Smooth muscle cell (in vitro differentiated cells): ENCODE measurements around the gene ADCYAP1R1. TPM values are rescaled to one million over a fixed set of nuclear protein-coding genes. Genes with fewer than 3 reads are reported as not detected.

Experiments used
- DNase-seq: peaks from one replicate; lab custom pipeline; 2025; ENCODE audit not compliant: unreplicated experiment; lab: John Stamatoyannopoulos, UW
- H2AFZ ChIP-seq: fragments of 200-600 bp; sonication (generic); 2 replicates; pipeline ENCODE4 v1.6.0; 2016; ENCODE audit warnings: antibody characterized with exemption, low read depth, mild to moderate bottlenecking
- H3F3A ChIP-seq: fragments of 200-600 bp; sonication (generic); 2 replicates; pipeline ENCODE4 v1.6.0; 2017; ENCODE audit warnings: antibody characterized with exemption, low read depth
- H3K27ac ChIP-seq: fragments of 200-600 bp; sonication (generic); 2 replicates; pipeline ENCODE4 v1.5.1; 2016; ENCODE audit warnings: low read depth, mild to moderate bottlenecking
- H3K27me3 ChIP-seq: fragments of 200-600 bp; sonication (generic); 2 replicates; pipeline ENCODE4 v1.6.1; 2016; ENCODE audit warnings: low read depth, mild to moderate bottlenecking
- H3K36me3 ChIP-seq: fragments of 200-600 bp; sonication (generic); 2 replicates; pipeline ENCODE4 v1.5.1; 2016; ENCODE audit warnings: low read depth
- H3K4me1 ChIP-seq: fragments of 200-600 bp; sonication (generic); 2 replicates; pipeline ENCODE4 v1.5.1; 2016; ENCODE audit warnings: low read depth
- H3K4me2 ChIP-seq: fragments of 200-600 bp; sonication (generic); 2 replicates; pipeline ENCODE4 v1.6.0; 2016; ENCODE audit warnings: mild to moderate bottlenecking
- H3K4me3 ChIP-seq: fragments of 200-600 bp; sonication (generic); 2 replicates; pipeline ENCODE4 v1.5.1; 2016; ENCODE audit warnings: mild to moderate bottlenecking
- H3K79me2 ChIP-seq: fragments of 200-600 bp; sonication (generic); 2 replicates; pipeline ENCODE4 v1.6.0; 2016; ENCODE audit warnings: low read depth, mild to moderate bottlenecking
- H3K9ac ChIP-seq: fragments of 200-600 bp; sonication (generic); 2 replicates; pipeline ENCODE4 v1.6.0; 2016; ENCODE audit warnings: low read depth
- H3K9me3 ChIP-seq: fragments of 200-600 bp; sonication (generic); replicated peaks from 2 replicates; pipeline ENCODE4 v1.5.1; 2016; ENCODE audit warnings: low read depth
- H4K20me1 ChIP-seq: fragments of 200-600 bp; sonication (generic); 2 replicates; pipeline ENCODE4 v1.6.0; 2016; ENCODE audit warnings: low read depth
- CTCF ChIP-seq: fragments of 200-600 bp; sonication (generic); IDR thresholded peaks from 2 replicates; pipeline ENCODE4 v1.5.1; 2017; ENCODE audit warnings: borderline replicate concordance, mild to moderate bottlenecking, antibody characterized with exemption; ENCODE audit not compliant: insufficient read depth, poor library complexity, severe bottlenecking
- WGBS: methylation state at CpG from one replicate; pipeline ENCODE4 v1.1.7; 2016; ENCODE audit warnings: low lambda C conversion rate; 5-methylcytosine and 5-hydroxymethylcytosine counted together
- polyA plus RNA-seq: library from polyadenylated mRNA; unstranded; fragments of >200 nt; fragmentation: Nextera tagmentation; extraction: Ambion mirVana; gene quantifications from 2 replicates; pipeline ENCODE4 v1.2.1, GENCODE V29; 2016
- total RNA-seq: library from RNA; depleted of rRNA; stranded (reverse); fragments of >200 nt; gene quantifications from 2 replicates; pipeline ENCODE4 v1.2.3, GENCODE V29; 2014

ADCYAP1R1 gene
- total and polyA plus RNA-seq, 2 experiments from 2014 or later, result not detected

GRCh38 chr7:31077484-31078362 lies 25.6 kb downstream of the ADCYAP1R1 start:
- Histone ChIP-seq H3K9ac (no peak overlapping the region), H4K20me1 (no peaks in the 10 kb centered on the region), H2AFZ (no peak overlapping the region), H3K27me3 (peaks cover 16% of the 10 kb centered on the region), H3K9me3 (no peaks in the 10 kb centered on the region), H3K36me3 (no peaks in the 10 kb centered on the region), H3K27ac (no peak overlapping the region), H3K79me2 (no peaks in the 10 kb centered on the region), H3F3A (no peaks in the 10 kb centered on the region), H3K4me3 (no peak overlapping the region), H3K4me1 (no peaks in the 10 kb centered on the region), H3K4me2 (no peak overlapping the region)
- TF ChIP-seq CTCF, result no peak
- 90% methylated on average over 10 of the region's 10 CpGs for WGBS
- no peak for DNase-seq

- TF ChIP-seq CTCF, result no peak
- no peak for DNase-seq
- Histone ChIP-seq H3K27me3 (peaks cover 16% of the 10 kb centered on the region), H3K9me3 (no peaks in the 10 kb centered on the region), H4K20me1 (no peaks in the 10 kb centered on the region), H3K4me3 (no peak overlapping the region), H3K4me2 (no peak overlapping the region), H3K27ac (no peak overlapping the region), H3K36me3 (no peaks in the 10 kb centered on the region), H2AFZ (no peak overlapping the region), H3K79me2 (no peaks in the 10 kb centered on the region), H3K4me1 (no peaks in the 10 kb centered on the region), H3K9ac (no peak overlapping the region), H3F3A (no peaks in the 10 kb centered on the region)
- whole genome bisulfite sequencing, result 92% methylated on average over 24 of the region's 24 CpGs
These were observed 26.4 kb downstream of the ADCYAP1R1 start for GRCh38 chr7:31078363-31078990.

GRCh38 chr7:31079126-31079823 lies 27.2 kb downstream of the ADCYAP1R1 start:
- no peak overlapping the region for H3K9ac ChIP-seq
- no peak overlapping the region for H3K4me2 ChIP-seq
- H2AFZ ChIP-seq, result no peak overlapping the region
- no peaks in the 10 kb centered on the region for H3K9me3 ChIP-seq
- no peaks in the 10 kb centered on the region for H3K4me1 ChIP-seq
- WGBS, result 86% methylated on average over 11 of the region's 11 CpGs
- DNase-seq, result no peak
- H3K27me3 ChIP-seq, result peaks cover 16% of the 10 kb centered on the region
- no peaks in the 10 kb centered on the region for H3F3A ChIP-seq
- no peak overlapping the region for H3K27ac ChIP-seq
- H3K79me2 ChIP-seq, result no peaks in the 10 kb centered on the region
- H3K36me3 ChIP-seq, result no peaks in the 10 kb centered on the region
- no peaks in the 10 kb centered on the region for H4K20me1 ChIP-seq
- H3K4me3 ChIP-seq, result no peak overlapping the region
- TF ChIP-seq CTCF, result no peak
